GM12865 (cell line): Measurements from ENCODE around the gene COL27A1.

ENCODE experiments used
- DNase-seq: peaks from one replicate; pipeline ENCODE4 v3.0.0; 2010; ENCODE audit warnings: low read depth
- H3K4me3 ChIP-seq: 2 replicates; pipeline ENCODE4 v1.5.1; 2011; ENCODE audit warnings: mild to moderate bottlenecking, low read depth, low read length, control low read depth
- TF ChIP-seq, protein P1 (sequence below): IDR thresholded peaks from 2 replicates; pipeline ENCODE4 v1.5.1; 2011; ENCODE audit warnings: low read length, control low read depth, low read depth, inconsistent platforms; ENCODE audit not compliant: insufficient read depth; ENCODE audit errors: missing control alignments

COL27A1 gene

DNA sequence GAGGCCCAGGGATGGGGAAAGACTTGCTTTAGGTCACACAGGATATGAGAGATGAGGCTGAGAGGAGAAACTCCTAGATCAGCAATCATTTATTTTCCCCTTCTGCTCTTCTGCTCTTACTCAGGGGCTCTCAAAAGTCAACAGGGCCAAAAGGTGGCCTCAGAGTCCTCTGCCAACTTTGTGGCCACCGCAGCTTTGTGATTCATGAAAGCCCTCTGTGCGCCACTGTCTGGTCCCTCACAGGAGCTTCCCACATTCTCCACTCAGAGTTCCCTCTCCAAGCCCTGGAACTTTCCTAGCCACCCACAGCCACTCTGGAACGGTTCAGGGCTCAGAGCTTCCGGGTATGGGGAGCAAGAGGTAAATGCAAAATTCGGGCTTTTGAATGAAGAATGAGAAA lies 82.4 kb downstream of the COL27A1 start:
- H3K4me3 ChIP-seq = no peak overlapping the region
- TF ChIP-seq, protein P1, sequence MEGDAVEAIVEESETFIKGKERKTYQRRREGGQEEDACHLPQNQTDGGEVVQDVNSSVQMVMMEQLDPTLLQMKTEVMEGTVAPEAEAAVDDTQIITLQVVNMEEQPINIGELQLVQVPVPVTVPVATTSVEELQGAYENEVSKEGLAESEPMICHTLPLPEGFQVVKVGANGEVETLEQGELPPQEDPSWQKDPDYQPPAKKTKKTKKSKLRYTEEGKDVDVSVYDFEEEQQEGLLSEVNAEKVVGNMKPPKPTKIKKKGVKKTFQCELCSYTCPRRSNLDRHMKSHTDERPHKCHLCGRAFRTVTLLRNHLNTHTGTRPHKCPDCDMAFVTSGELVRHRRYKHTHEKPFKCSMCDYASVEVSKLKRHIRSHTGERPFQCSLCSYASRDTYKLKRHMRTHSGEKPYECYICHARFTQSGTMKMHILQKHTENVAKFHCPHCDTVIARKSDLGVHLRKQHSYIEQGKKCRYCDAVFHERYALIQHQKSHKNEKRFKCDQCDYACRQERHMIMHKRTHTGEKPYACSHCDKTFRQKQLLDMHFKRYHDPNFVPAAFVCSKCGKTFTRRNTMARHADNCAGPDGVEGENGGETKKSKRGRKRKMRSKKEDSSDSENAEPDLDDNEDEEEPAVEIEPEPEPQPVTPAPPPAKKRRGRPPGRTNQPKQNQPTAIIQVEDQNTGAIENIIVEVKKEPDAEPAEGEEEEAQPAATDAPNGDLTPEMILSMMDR = no peak
- no peak for DNase-seq

DNA sequence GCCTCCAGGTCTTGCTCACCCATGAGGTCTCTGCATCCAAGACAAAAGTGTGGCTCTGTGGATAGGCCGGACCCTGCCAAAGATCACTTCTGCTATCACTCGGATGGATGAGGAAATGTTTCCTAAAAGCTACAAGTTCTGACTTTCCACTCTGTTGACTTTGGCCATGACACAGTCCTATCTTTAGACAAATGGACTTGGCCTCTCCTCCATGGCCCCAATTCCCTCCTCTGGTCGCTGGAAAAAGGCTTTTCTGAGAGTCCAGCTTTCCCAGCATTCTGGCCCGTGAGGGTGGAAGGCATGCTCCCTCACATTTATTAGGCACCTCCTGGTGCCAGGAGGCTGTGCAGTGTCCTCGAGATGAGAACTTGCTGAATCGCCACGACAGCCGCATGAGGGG lies 83.1 kb downstream of the COL27A1 start:
- no peak for DNase-seq
- TF ChIP-seq, protein P1 = no peak
- H3K4me3 ChIP-seq = no peak overlapping the region

DNA sequence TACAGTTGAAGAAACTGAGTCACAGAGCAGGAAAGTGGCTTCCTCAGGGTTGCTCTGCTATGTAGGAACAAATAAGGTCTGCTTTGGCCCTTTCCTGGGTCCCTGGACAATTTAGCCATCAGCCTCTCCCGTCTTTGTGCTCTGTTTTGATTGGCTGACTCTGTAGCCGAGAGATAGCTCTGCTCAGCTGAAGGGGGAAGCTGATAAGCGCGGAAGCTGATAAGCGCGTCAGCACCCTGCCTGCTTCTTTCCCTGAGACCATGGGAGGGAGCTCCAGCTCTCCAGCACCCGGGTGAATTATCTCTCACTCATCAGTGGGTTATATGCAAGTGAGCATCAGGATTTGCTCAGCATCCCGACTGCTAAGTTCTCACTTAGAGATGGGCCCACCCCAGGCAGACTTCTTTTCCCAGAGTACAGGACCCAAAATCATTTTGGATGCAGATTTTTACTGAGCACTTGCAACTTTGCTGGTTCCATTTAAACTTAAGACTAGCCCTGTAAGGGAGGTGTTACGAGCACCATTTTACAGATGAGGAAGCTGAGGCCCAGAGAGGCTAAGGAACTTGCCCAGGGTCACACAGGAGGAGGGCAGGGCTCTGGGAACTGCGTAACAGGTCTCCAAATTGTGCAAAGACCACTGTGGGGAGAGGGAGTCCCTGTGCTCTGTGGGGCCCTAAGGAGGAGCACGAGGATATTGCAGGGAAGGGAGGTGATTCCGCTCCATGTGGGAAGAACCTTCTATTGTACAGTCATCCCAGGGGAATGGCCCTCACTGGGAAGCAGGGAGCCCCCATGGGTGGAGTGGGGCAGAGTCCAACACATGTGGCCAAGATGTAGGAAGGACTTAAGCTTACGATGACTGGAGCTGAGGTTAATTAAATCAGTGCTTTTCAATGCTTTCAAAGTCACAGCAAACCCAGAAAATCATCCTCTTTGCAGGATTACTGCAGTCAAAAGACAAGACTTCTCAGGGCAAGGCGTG lies 83.8 kb downstream of the COL27A1 start:
- TF ChIP-seq, protein P1 = no peak
- DNase-seq = no peak
- no peak overlapping the region for H3K4me3 ChIP-seq

DNA sequence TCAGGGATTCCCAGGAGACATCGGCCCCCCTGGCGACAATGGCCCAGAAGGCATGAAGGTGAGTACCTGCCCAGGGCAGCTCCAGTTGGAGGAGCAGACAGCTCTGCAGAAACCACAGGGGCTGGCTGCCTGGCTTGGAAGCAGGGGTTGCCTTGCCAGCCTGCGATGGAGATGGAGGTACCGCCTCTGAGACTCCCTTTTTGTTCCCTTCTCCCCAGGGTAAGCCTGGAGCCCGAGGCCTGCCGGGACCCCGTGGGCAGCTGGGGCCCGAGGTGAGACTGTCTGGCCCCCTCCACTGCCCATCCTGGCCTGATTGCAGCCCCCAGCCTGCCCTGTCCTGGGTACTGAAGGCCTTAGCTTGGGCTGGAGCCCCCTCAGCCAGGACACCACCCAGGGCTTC lies 84.9 kb downstream of the COL27A1 start:
- no peak overlapping the region for H3K4me3 ChIP-seq
- TF ChIP-seq, protein P1 = no peak
- no peak for DNase-seq

DNA sequence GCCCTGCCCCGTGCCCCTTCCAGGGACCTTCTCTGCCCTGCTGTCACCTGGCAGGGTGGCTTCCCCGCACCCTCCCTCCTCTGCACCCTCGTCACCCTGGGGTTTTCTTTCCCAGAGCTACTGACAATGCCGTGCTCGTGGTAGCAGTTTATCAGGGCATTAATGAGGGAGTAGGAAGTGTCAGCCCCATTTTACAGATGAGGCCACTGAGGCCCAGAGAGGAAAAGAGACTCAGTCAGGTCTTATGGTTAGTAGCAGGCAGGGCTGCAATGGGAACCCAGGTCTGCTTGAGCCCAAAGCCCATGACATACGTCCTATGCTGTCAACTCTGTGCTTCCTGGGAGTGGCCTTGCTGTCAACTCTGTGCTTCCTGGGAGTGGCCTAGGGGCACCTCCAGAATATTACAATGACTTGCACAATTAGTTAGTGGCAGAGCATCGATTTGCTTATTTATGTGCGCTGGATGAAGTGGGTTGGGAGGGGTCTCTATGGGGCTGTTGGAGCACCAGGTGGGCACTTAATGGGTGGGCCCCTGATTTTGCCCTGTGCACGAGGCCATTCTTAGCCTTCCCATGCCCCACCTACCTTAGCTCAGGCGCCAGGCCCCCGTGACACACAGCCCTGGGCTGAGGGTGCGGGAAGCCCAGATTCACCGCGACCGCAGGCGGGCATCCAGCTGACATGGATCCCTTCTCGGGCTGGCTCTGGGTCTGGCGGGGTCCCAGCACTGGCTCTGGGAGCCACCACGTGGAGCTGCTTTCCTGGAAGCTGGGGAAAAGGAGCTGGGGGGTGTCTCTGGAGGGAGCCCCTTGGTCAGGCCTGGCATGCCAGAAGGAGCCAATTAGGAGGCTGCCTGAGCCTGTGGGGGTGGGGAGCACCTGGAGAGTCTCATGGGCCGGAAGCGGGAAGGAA lies 85.6 kb downstream of the COL27A1 start:
- DNase-seq = no peak
- TF ChIP-seq, protein P1 = no peak

DNA sequence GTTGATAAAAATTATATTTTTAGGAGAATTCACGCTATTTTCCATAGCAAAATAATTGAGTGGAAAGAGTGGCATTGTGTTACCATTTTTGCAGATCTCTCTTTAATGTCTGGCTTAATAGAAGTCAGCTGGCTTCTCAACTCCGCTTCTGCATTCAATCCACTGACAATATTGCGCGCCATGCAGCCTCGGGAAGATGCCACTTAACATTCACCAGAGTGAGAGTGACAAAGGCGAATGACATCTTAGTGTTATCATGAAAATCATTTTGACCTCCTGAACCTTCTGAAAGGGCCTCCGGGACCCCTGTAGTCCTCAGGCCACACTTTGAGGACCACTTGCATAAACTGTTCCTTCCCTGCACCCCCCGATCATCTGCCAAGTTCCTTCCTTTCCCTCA lies 87.5 kb downstream of the COL27A1 start:
- DNase-seq = no peak
- H3K4me3 ChIP-seq = no peak overlapping the region
- TF ChIP-seq, protein P1 = no peak

More for the DNA sequence above, 85.6 kb downstream of the COL27A1 start:
- H3K4me3 ChIP-seq = no peak overlapping the region
